ENCODE data around the gene PIP5K1B. TPM values are rescaled to one million over a fixed set of nuclear protein-coding genes. Genes with fewer than 3 reads are reported as not detected.

Gene PIP5K1B
- total RNA-seq, 1 donor from 2014 or later = 1.3 TPM

DNA sequence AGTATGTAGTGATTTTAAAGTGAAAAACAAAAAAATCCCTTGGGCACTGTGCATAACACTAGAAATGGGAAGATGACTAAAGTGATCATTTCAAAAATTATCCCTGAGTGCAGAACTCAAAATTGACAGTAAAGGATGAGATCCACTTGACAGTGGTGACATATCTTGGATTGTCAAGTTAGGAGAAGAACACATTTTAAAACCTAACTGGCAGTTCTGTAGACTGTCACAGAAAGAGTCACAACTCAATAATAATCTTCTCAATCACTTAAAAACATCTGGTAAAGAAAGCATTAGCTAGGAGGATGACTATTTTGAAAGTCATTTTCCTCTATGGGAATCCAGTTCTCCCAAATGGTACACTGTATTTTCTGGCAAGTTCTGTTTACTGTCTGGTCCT lies 127.1 kb downstream of the PIP5K1B start:
- Mint-ChIP-seq H3K4me3 (ENCODE audit: unreplicated experiment) (no peak overlapping the region), H3K27me3 (ENCODE audit: low read depth, unreplicated experiment) (peaks cover 7% of the 10 kb centered on the region), H3K27ac (ENCODE audit: unreplicated experiment) (no peak overlapping the region), H3K36me3 (ENCODE audit: low read depth, unreplicated experiment) (no peaks in the 10 kb centered on the region), H3K4me1 (ENCODE audit: low read depth, unreplicated experiment) (no peaks in the 10 kb centered on the region), H3K9me3 (ENCODE audit: unreplicated experiment) (no peaks in the 10 kb centered on the region)
- FAIRE-seq (no peak), DNase-seq (ENCODE audit: low read depth) (no peak)
- Histone ChIP-seq H3K4me2 (ENCODE audit: low read length) (no peak overlapping the region), H3K27ac (ENCODE audit: low read depth, low read length) (no peak overlapping the region), H3K4me3 (ENCODE audit: insufficient read depth, low read depth, low read length) (no peak overlapping the region), H3K36me3 (ENCODE audit: insufficient read depth, low read length) (no peaks in the 10 kb centered on the region), H3K9me3 (ENCODE audit: insufficient read depth, low read depth, low read length) (no peaks in the 10 kb centered on the region), H3K79me2 (ENCODE audit: insufficient read depth, low read length) (no peaks in the 10 kb centered on the region), H3K9ac (ENCODE audit: low read length) (no peak overlapping the region), H3K27me3 (ENCODE audit: insufficient read depth, low read length) (no peaks in the 10 kb centered on the region), H3K4me1 (ENCODE audit: insufficient read depth, low read length) (no peaks in the 10 kb centered on the region), H2AFZ (ENCODE audit: low read depth, low read length) (no peak overlapping the region), H4K20me1 (ENCODE audit: insufficient read depth, low read length) (no peaks in the 10 kb centered on the region)
- no peak for TF ChIP-seq EZH2 (IDR thresholded peaks at IDR 0.05; ENCODE audit: insufficient read depth, low read length)
- TF ChIP-seq, protein P1, sequence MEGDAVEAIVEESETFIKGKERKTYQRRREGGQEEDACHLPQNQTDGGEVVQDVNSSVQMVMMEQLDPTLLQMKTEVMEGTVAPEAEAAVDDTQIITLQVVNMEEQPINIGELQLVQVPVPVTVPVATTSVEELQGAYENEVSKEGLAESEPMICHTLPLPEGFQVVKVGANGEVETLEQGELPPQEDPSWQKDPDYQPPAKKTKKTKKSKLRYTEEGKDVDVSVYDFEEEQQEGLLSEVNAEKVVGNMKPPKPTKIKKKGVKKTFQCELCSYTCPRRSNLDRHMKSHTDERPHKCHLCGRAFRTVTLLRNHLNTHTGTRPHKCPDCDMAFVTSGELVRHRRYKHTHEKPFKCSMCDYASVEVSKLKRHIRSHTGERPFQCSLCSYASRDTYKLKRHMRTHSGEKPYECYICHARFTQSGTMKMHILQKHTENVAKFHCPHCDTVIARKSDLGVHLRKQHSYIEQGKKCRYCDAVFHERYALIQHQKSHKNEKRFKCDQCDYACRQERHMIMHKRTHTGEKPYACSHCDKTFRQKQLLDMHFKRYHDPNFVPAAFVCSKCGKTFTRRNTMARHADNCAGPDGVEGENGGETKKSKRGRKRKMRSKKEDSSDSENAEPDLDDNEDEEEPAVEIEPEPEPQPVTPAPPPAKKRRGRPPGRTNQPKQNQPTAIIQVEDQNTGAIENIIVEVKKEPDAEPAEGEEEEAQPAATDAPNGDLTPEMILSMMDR (IDR thresholded peaks at IDR 0.05; ENCODE audit: insufficient read depth, low read depth, low read length) = no peak

DNA sequence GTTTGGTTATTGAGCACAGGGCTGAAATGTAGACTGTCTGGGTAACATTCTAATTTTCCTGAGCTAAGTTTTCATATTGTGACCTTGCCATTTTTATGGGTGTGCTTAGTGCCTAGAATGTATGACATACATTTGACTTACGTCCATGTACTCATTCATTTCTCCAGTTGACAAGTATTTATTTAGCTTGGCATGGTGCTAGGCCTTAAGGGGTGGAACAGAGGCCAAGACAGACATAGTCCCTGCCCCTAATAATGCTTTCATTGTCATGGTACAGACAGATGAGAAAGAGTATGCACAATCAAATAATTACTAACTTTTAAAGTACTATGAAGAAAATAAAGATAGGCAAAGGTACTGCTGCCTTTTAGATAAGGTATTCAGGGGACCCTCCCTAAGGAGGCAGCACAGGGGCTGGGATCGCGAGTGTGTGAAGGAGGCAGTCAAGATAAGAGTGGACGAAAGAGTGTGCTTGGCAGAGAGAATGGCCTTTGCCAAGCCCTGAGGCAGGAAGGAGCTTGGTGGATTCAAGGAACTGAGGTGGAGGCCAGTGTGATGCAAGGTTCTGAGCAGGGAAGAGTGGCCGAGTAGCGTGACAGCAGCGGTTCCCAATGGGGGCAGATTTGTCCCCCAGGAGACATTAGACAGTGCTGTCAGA lies 128.0 kb downstream of the PIP5K1B start:
- H3K36me3 Mint-ChIP-seq (ENCODE audit: low read depth, unreplicated experiment) = no peaks in the 10 kb centered on the region
- no peaks in the 10 kb centered on the region for H3K9me3 ChIP-seq (ENCODE audit: insufficient read depth, low read depth, low read length)
- no peak overlapping the region for H3K9ac ChIP-seq (ENCODE audit: low read length)
- no peaks in the 10 kb centered on the region for H3K27me3 ChIP-seq (ENCODE audit: insufficient read depth, low read length)
- H3K36me3 ChIP-seq (ENCODE audit: insufficient read depth, low read length) = no peaks in the 10 kb centered on the region
- no peak for TF ChIP-seq EZH2 (IDR thresholded peaks at IDR 0.05; ENCODE audit: insufficient read depth, low read length)
- TF ChIP-seq, protein P1 (IDR thresholded peaks at IDR 0.05; ENCODE audit: insufficient read depth, low read depth, low read length) = no peak
- H3K27me3 Mint-ChIP-seq (ENCODE audit: low read depth, unreplicated experiment) = peaks cover 7% of the 10 kb centered on the region
- no peaks in the 10 kb centered on the region for H3K4me1 Mint-ChIP-seq (ENCODE audit: low read depth, unreplicated experiment)
- no peak overlapping the region for H3K27ac Mint-ChIP-seq (ENCODE audit: unreplicated experiment)
- no peaks in the 10 kb centered on the region for H3K4me1 ChIP-seq (ENCODE audit: insufficient read depth, low read length)
- DNase-seq (ENCODE audit: low read depth) (no peak), FAIRE-seq (no peak)
- no peak overlapping the region for H2AFZ ChIP-seq (ENCODE audit: low read depth, low read length)
- H3K4me2 ChIP-seq (ENCODE audit: low read length) = no peak overlapping the region
- H3K27ac ChIP-seq (ENCODE audit: low read depth, low read length) = no peak overlapping the region
- H3K79me2 ChIP-seq (ENCODE audit: insufficient read depth, low read length) = no peaks in the 10 kb centered on the region
- no peak overlapping the region for H3K4me3 Mint-ChIP-seq (ENCODE audit: unreplicated experiment)
- no peak overlapping the region for H3K4me3 ChIP-seq (ENCODE audit: insufficient read depth, low read depth, low read length)
- H4K20me1 ChIP-seq (ENCODE audit: insufficient read depth, low read length) = no peaks in the 10 kb centered on the region
- H3K9me3 Mint-ChIP-seq (ENCODE audit: unreplicated experiment) = no peaks in the 10 kb centered on the region

DNA sequence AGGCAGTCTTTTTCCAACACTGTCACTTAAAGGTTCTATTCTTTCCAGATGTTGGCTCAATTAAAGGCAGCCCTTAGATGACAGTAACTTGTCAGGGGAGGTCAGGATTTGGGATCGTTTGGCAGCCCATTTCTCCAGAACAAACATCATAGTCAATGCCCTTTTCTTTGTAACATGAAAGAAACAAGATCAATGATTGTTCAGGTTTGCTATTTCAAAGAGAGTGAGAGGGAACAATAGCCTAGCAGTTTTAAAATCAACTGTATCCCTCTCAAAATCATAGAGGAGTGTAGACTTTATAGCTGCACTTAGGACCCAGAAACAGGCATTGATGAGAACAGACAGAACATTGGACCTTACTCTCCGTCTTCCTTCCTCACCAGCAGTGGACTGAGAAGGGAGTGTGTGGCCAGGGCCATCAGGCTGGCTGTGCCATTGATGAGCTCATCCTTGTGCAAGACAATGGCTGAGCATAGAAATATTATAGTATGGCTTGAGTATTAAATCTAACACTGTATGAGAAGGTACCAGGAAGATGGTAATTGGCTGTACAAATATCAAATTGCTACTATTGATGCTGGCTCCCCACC lies 130.0 kb downstream of the PIP5K1B start:
- FAIRE-seq (no peak), DNase-seq (ENCODE audit: low read depth) (no peak)
- Mint-ChIP-seq H3K27me3 (ENCODE audit: low read depth, unreplicated experiment) (peaks cover 7% of the 10 kb centered on the region), H3K27ac (ENCODE audit: unreplicated experiment) (no peak overlapping the region), H3K36me3 (ENCODE audit: low read depth, unreplicated experiment) (no peaks in the 10 kb centered on the region), H3K4me1 (ENCODE audit: low read depth, unreplicated experiment) (no peaks in the 10 kb centered on the region), H3K4me3 (ENCODE audit: unreplicated experiment) (no peak overlapping the region), H3K9me3 (ENCODE audit: unreplicated experiment) (no peaks in the 10 kb centered on the region)
- no peaks in the 10 kb centered on the region for H3K36me3 ChIP-seq (ENCODE audit: insufficient read depth, low read length)
- H3K4me2 ChIP-seq (ENCODE audit: low read length) = no peak overlapping the region
- no peaks in the 10 kb centered on the region for H3K27me3 ChIP-seq (ENCODE audit: insufficient read depth, low read length)
- no peak overlapping the region for H3K9ac ChIP-seq (ENCODE audit: low read length)
- H3K4me3 ChIP-seq (ENCODE audit: insufficient read depth, low read depth, low read length) = no peak overlapping the region
- no peaks in the 10 kb centered on the region for H3K79me2 ChIP-seq (ENCODE audit: insufficient read depth, low read length)
- no peak overlapping the region for H3K27ac ChIP-seq (ENCODE audit: low read depth, low read length)
- H3K9me3 ChIP-seq (ENCODE audit: insufficient read depth, low read depth, low read length) = no peaks in the 10 kb centered on the region
- H3K4me1 ChIP-seq (ENCODE audit: insufficient read depth, low read length) = no peaks in the 10 kb centered on the region
- H4K20me1 ChIP-seq (ENCODE audit: insufficient read depth, low read length) = no peaks in the 10 kb centered on the region
- no peak overlapping the region for H2AFZ ChIP-seq (ENCODE audit: low read depth, low read length)
- no peak for TF ChIP-seq EZH2 (IDR thresholded peaks at IDR 0.05; ENCODE audit: insufficient read depth, low read length)
- TF ChIP-seq, protein P1 (IDR thresholded peaks at IDR 0.05; ENCODE audit: insufficient read depth, low read depth, low read length) = no peak

All from astrocyte (in vitro differentiated cells and primary cell).